Body of pancreas (tissue), 4 donors: Measurements from ENCODE around the gene SOD3. TPM values are rescaled to one million over a fixed set of nuclear protein-coding genes. Genes with fewer than 3 reads are reported as not detected.

Source experiments
- ATAC-seq: fragments of 150-250 bp; one replicate; pipeline ENCODE4 v1.9.1; 2016
- DNase-seq, 4 donors: peaks; one replicate each; pipeline ENCODE4 v3.0.0-alpha.2; 2019
- H3K27ac ChIP-seq, 4 donors: fragments of 200-600 bp; sonication (generic); 1 replicate in 3 of 4; 2 replicates in 1 of 4; pipeline versions ENCODE4 v1.5.1 to v1.6.1; 2016 to 2019; ENCODE audit warnings: mild to moderate bottlenecking in 1 of 4, mixed read lengths in 1 of 4, moderate library complexity in 1 of 4
- H3K27me3 ChIP-seq, 2 donors: fragments of 200-600 bp; sonication (generic); one replicate each; pipeline ENCODE4 v1.6.0; 2016; ENCODE audit warnings: mild to moderate bottlenecking in 1 of 2
- H3K36me3 ChIP-seq, 2 donors: fragments of 200-600 bp; sonication (generic); replicated peaks in 1 of 2; 2 replicates each; pipeline ENCODE4 v1.5.1; 2016; ENCODE audit warnings: low read depth in 2 of 2; ENCODE audit not compliant: insufficient read depth in 1 of 2
- H3K4me1 ChIP-seq: fragments of 200-600 bp; sonication (generic); one replicate; pipeline ENCODE4 v1.6.0; 2016
- H3K4me3 ChIP-seq, 2 donors: fragments of 200-600 bp; sonication (generic); 1 replicate in 1 of 2; 2 replicates in 1 of 2; pipeline ENCODE4 v1.5.1; 2016 to 2019
- H3K9me3 ChIP-seq, 3 donors: fragments of 200-600 bp; sonication (generic); 1 replicate in 2 of 3; 2 replicates in 1 of 3; pipeline ENCODE4 v1.5.1; 2016
- POLR2A ChIP-seq, 3 donors: fragments of 450-650 bp; IDR thresholded peaks; one replicate each; pipeline ENCODE4 v1.6.1; 2016; ENCODE audit warnings: antibody characterized with exemption in 3 of 3, mild to moderate bottlenecking in 2 of 3
- WGBS, 2 donors: methylation state at CpG; one replicate each; pipeline ENCODE4 v1.1.5; 2017; 5-methylcytosine and 5-hydroxymethylcytosine counted together
- intact Hi-C: fragments of 100-400 bp; cut with DNase I; formaldehyde crosslinking; loops from one replicate; pipeline ENCODE4 v1.15.1; 2023
- total RNA-seq, 2 donors: library from RNA; depleted of rRNA; stranded (reverse); fragments of >200 nt; gene quantifications; one replicate each; pipeline ENCODE4 v1.1.0, GENCODE V29; 2016
- TF ChIP-seq, protein P1 (sequence below), 7 experiments: fragments of 450-650 bp in 4 of 7; fragments of 200-600 bp in 3 of 7; sonication (generic) in 3 of 7; IDR thresholded peaks; one replicate each; pipeline ENCODE4 v1.5.1; 2016 to 2019; ENCODE audit warnings: antibody characterized with exemption in 7 of 7

The SOD3 gene
- total RNA-seq, 2 donors from 2014 or later: 139 to 290 TPM

- Histone ChIP-seq H3K36me3 (peaks cover 0 to 7% of the 10 kb centered on the region in 2 donors), H3K27ac (no peak overlapping the region), H3K4me1 (no peaks in the 10 kb centered on the region), H3K9me3 (no peaks in the 10 kb centered on the region), H3K4me3 (no peak overlapping the region), H3K27me3 (no peaks in the 10 kb centered on the region)
- intact Hi-C loops: no loop called here
- ATAC-seq: no peak
- TF ChIP-seq, protein P1, sequence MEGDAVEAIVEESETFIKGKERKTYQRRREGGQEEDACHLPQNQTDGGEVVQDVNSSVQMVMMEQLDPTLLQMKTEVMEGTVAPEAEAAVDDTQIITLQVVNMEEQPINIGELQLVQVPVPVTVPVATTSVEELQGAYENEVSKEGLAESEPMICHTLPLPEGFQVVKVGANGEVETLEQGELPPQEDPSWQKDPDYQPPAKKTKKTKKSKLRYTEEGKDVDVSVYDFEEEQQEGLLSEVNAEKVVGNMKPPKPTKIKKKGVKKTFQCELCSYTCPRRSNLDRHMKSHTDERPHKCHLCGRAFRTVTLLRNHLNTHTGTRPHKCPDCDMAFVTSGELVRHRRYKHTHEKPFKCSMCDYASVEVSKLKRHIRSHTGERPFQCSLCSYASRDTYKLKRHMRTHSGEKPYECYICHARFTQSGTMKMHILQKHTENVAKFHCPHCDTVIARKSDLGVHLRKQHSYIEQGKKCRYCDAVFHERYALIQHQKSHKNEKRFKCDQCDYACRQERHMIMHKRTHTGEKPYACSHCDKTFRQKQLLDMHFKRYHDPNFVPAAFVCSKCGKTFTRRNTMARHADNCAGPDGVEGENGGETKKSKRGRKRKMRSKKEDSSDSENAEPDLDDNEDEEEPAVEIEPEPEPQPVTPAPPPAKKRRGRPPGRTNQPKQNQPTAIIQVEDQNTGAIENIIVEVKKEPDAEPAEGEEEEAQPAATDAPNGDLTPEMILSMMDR (IDR thresholded peaks at IDR 0.05): no peak
- no peak for TF ChIP-seq POLR2A (IDR thresholded peaks at IDR 0.05)
- 93 to 97% methylated on average over 6 of the region's 6 CpGs for WGBS, 2 donors
- no peak for DNase-seq
Observed at GRCh38 chr4:24810871-24811631, 15.7 kb downstream of the SOD3 start.

DNA sequence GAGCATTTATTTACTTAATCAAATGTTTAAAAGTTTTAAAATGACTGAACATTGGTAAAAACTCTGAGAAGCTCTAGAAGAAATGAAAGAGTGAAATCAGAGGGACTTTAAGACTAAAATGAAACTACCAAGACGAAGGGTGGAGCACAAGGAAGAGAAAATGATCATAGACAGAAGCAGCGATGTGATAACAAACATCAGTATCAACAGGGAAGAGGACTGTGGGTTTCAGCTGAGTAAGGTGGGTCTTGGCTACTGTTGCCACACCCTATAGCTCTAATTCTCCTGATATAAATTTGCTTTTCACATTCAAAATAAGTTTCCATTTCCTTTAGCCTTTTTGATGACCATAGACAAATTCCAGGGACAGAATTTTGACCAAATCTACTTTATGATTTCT is 18.4 kb downstream of the SOD3 start:
- TF ChIP-seq, protein P1 (IDR thresholded peaks at IDR 0.05): no peak
- no peak for TF ChIP-seq POLR2A (IDR thresholded peaks at IDR 0.05)

GRCh38 chr4:24816797-24817196 is 21.4 kb downstream of the SOD3 start:
- Histone ChIP-seq H3K4me3 (no peak overlapping the region), H3K4me1 (no peaks in the 10 kb centered on the region), H3K36me3 (peaks cover 0 to 13% of the 10 kb centered on the region in 2 donors), H3K9me3 (no peaks in the 10 kb centered on the region), H3K27ac (no peak overlapping the region), H3K27me3 (no peaks in the 10 kb centered on the region)
- TF ChIP-seq, protein P1 (IDR thresholded peaks at IDR 0.05): no peak
- TF ChIP-seq POLR2A (IDR thresholded peaks at IDR 0.05): no peak
- 93 to 96% methylated on average over 16 to 18 of the region's 18 CpGs for WGBS, 2 donors
- intact Hi-C loops: no loop called here
- ATAC-seq (no peak), DNase-seq (no peak)

More for the DNA sequence above, 18.4 kb downstream of the SOD3 start:
- H3K4me1 ChIP-seq: no peaks in the 10 kb centered on the region
- peaks cover 0 to 3% of the 10 kb centered on the region in 2 donors for H3K36me3 ChIP-seq
- no peaks in the 10 kb centered on the region for H3K9me3 ChIP-seq
- H3K4me3 ChIP-seq: no peak overlapping the region
- no peaks in the 10 kb centered on the region for H3K27me3 ChIP-seq
- H3K27ac ChIP-seq: no peak overlapping the region
- intact Hi-C loops: no loop called here
- 86 to 98% methylated on average over 2 of the region's 2 CpGs for WGBS, 2 donors
- ATAC-seq: no peak
- DNase-seq: no peak

DNA sequence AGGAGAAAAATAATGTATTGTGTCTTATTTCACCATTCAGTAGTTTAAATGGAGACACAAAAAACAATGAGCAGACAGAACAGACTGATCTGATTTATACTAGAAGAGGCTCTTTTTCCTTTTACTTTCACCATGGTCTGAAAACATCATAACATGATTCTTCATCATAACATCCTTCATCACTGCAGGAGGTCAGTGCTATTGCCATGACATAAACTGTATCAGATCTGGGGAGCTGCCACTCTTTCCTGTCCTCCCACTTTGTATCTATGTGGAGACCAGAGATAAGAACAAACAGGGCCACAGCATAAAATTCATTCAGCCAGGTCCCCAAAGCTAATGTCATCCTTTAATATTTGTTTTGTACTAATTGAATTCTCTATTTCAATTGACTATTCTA is 25.2 kb downstream of the SOD3 start:
- DNase-seq: no peak
- Histone ChIP-seq H3K27ac (no peak overlapping the region), H3K9me3 (no peaks in the 10 kb centered on the region), H3K4me3 (no peak overlapping the region), H3K36me3 (peaks cover 0 to 13% of the 10 kb centered on the region in 2 donors), H3K27me3 (no peaks in the 10 kb centered on the region), H3K4me1 (no peaks in the 10 kb centered on the region)
- intact Hi-C loops: no loop called here
- TF ChIP-seq, protein P1 (IDR thresholded peaks at IDR 0.05): no peak
- TF ChIP-seq POLR2A (IDR thresholded peaks at IDR 0.05): no peak
- no peak for ATAC-seq

- Histone ChIP-seq H3K9me3 (no peaks in the 10 kb centered on the region), H3K4me1 (no peaks in the 10 kb centered on the region), H3K4me3 (no peak overlapping the region), H3K27ac (no peak overlapping the region), H3K27me3 (no peaks in the 10 kb centered on the region), H3K36me3 (peaks cover 0 to 17% of the 10 kb centered on the region in 2 donors)
- WGBS, 2 donors: 94 to 97% methylated on average over 7 of the region's 7 CpGs
- ATAC-seq (no peak), DNase-seq (no peak)
- intact Hi-C loops: no loop called here
- TF ChIP-seq, protein P1 (IDR thresholded peaks at IDR 0.05): no peak
- no peak for TF ChIP-seq POLR2A (IDR thresholded peaks at IDR 0.05)
Observed at GRCh38 chr4:24824720-24825119, 29.3 kb downstream of the SOD3 start.
